Spleen (tissue), 11 donors: ENCODE measurements around the gene IL1RAPL2. TPM values are rescaled to one million over a fixed set of nuclear protein-coding genes. Genes with fewer than 3 reads are reported as not detected.

ENCODE experiments used
- DNase-seq: peaks from one replicate; pipeline ENCODE4 v3.0.0-alpha.2; 2020
- H3K27ac ChIP-seq, 8 donors: fragments of 200-600 bp; sonication (generic) in 7 of 8; 1 replicate in 4 of 8; 2 replicates in 4 of 8; pipeline versions ENCODE4 v1.5.0 to v1.8.0; 2016 to 2021; ENCODE audit warnings: inconsistent platforms in 4 of 8, mild to moderate bottlenecking in 4 of 8, moderate library complexity in 1 of 8
- H3K27me3 ChIP-seq, 7 donors: fragments of 200-600 bp; sonication (generic) in 6 of 7; replicated peaks in 1 of 7; 1 replicate in 4 of 7; 2 replicates in 3 of 7; pipeline versions ENCODE4 v1.5.0 to v1.8.0; 2016 to 2021; ENCODE audit warnings: inconsistent platforms in 3 of 7, mild to moderate bottlenecking in 1 of 7
- H3K36me3 ChIP-seq, 6 donors: fragments of 200-600 bp; sonication (generic) in 5 of 6; 1 replicate in 4 of 6; 2 replicates in 2 of 6; pipeline versions ENCODE4 v1.5.0 to v1.8.0; 2016 to 2021; ENCODE audit warnings: inconsistent platforms in 2 of 6
- H3K4me1 ChIP-seq, 6 donors: fragments of 200-600 bp; sonication (generic) in 5 of 6; 1 replicate in 3 of 6; 2 replicates in 3 of 6; pipeline versions ENCODE4 v1.5.0 to v1.8.0; 2016 to 2021; ENCODE audit warnings: inconsistent platforms in 3 of 6
- H3K4me3 ChIP-seq, 8 donors: fragments of 200-600 bp; sonication (generic) in 7 of 8; 1 replicate in 4 of 8; 2 replicates in 4 of 8; pipeline versions ENCODE4 v1.5.0 to v1.8.0; 2016 to 2021; ENCODE audit warnings: inconsistent platforms in 4 of 8, mild to moderate bottlenecking in 4 of 8, moderate library complexity in 2 of 8
- H3K9me3 ChIP-seq, 8 donors: fragments of 200-600 bp; sonication (generic) in 7 of 8; 1 replicate in 4 of 8; 2 replicates in 4 of 8; pipeline versions ENCODE4 v1.5.0 to v1.8.0; 2016 to 2021; ENCODE audit warnings: inconsistent platforms in 4 of 8
- CTCF ChIP-seq, 11 experiments: fragments of 200-600 bp in 7 of 11; fragments of 450-650 bp in 4 of 11; sonication (generic) in 4 of 11; IDR thresholded peaks in 8 of 11; conservative IDR thresholded peaks in 3 of 11; 1 replicate in 7 of 11; 2 replicates in 4 of 11; pipeline versions ENCODE4 v1.4.0 to v1.8.0; 2016 to 2021; ENCODE audit warnings: antibody characterized with exemption in 11 of 11, inconsistent platforms in 4 of 11, mild to moderate bottlenecking in 1 of 11
- POLR2A ChIP-seq, 3 donors: fragments of 450-650 bp; IDR thresholded peaks; one replicate each; pipeline ENCODE4 v1.5.1; 2017; ENCODE audit warnings: antibody characterized with exemption in 3 of 3, mild to moderate bottlenecking in 1 of 3
- POLR2AphosphoS5 ChIP-seq, 3 donors: sonication (generic); formaldehyde crosslinking; IDR thresholded peaks; one replicate each; pipeline ENCODE4 v1.5.1; 2017; ENCODE audit warnings: antibody characterized with exemption in 3 of 3
- WGBS, 5 donors: extraction: QIAGEN DNeasy Blood & Tissue Kit in 3 of 5; methylation state at CpG; one replicate each; pipeline versions ENCODE4 v1.1.5 to v1.1.7; 2013 to 2018; 5-methylcytosine and 5-hydroxymethylcytosine counted together
- intact Hi-C: fragments of 100-400 bp; cut with DNase I; formaldehyde crosslinking; loops from one replicate; pipeline ENCODE4 v1.15.0; 2023; ENCODE audit warnings: low total_unique reads
- polyA plus RNA-seq, 3 donors: library from polyadenylated mRNA; stranded (reverse); fragments of 200-250 nt; gene quantifications; one replicate each; pipeline ENCODE4 v1.2.1, GENCODE V29; 2013
- total RNA-seq, 7 donors: library from RNA; depleted of rRNA in 3 of 7; stranded (reverse); fragments of >200 nt in 3 of 7; fragmentation: NEBNext Ultra II Directional in 4 of 7; extraction: Animal tissue kit (Norgen Biotek cat#: 25700) in 4 of 7; gene quantifications; one replicate each; pipeline versions ENCODE4 v1.1.0 to v1.2.1, GENCODE V29; 2016 to 2021
- donor health status: healthy with polysubstance abuse.
- donor health status: DM: no; HTN: no; CAD: no; lungs with moderate emphysema.
- donor health status: DM: no; HTN: no; CAD: no.
- donor health status: Bipolar disorder and iron deficiency.
- donor health status: healthy.
- donor health status: DM: no; HTN: no; CAD: no.
- donor health status: DM: yes; HTN: yes; CAD: no.

IL1RAPL2 gene
- total and polyA plus RNA-seq, 10 donors, result not detected

- H3K27me3 ChIP-seq, result no peaks in the 10 kb centered on the region
- intact Hi-C loops, result no loop called here
- H3K4me3 ChIP-seq, result no peak overlapping the region
- H3K4me1 ChIP-seq, result no peaks in the 10 kb centered on the region
- no peak overlapping the region for H3K27ac ChIP-seq
- TF ChIP-seq CTCF (IDR thresholded peaks at IDR 0.05 in 8 of 11, conservative IDR thresholded peaks at IDR 0.05 in 3 of 11) (no peak), POLR2A (IDR thresholded peaks at IDR 0.05) (no peak), POLR2AphosphoS5 (IDR thresholded peaks at IDR 0.05) (no peak)
- WGBS, 5 donors, result 45 to 71% (median 61%) methylated on average over 1 of the region's 1 CpG
- DNase-seq, result no peak
- H3K9me3 ChIP-seq, result no peaks in the 10 kb centered on the region
- H3K36me3 ChIP-seq, result no peaks in the 10 kb centered on the region
These were observed 1129.5 kb downstream of the IL1RAPL2 start for GRCh38 chrX:105695451-105695850.

GRCh38 chrX:105696870-105697269, 1130.9 kb downstream of the IL1RAPL2 start:
- H3K27me3 ChIP-seq, result no peaks in the 10 kb centered on the region
- no peaks in the 10 kb centered on the region for H3K9me3 ChIP-seq
- no peak for DNase-seq
- no peak overlapping the region for H3K4me3 ChIP-seq
- no peaks in the 10 kb centered on the region for H3K4me1 ChIP-seq
- WGBS, 5 donors, result 15 to 41% (median 17%) methylated on average over 2 of the region's 2 CpGs
- H3K36me3 ChIP-seq, result no peaks in the 10 kb centered on the region
- TF ChIP-seq POLR2AphosphoS5 (IDR thresholded peaks at IDR 0.05) (no peak), CTCF (IDR thresholded peaks at IDR 0.05 in 8 of 11, conservative IDR thresholded peaks at IDR 0.05 in 3 of 11) (no peak), POLR2A (IDR thresholded peaks at IDR 0.05) (no peak)
- intact Hi-C loops, result no loop called here
- no peak overlapping the region for H3K27ac ChIP-seq

GRCh38 chrX:105697984-105698781, 1132.2 kb downstream of the IL1RAPL2 start:
- H3K9me3 ChIP-seq, result no peaks in the 10 kb centered on the region
- no peak for TF ChIP-seq POLR2A (IDR thresholded peaks at IDR 0.05)
- no peak for TF ChIP-seq POLR2AphosphoS5 (IDR thresholded peaks at IDR 0.05)
- no peak for TF ChIP-seq CTCF (IDR thresholded peaks at IDR 0.05 in 8 of 11, conservative IDR thresholded peaks at IDR 0.05 in 3 of 11)
- no peaks in the 10 kb centered on the region for H3K36me3 ChIP-seq
- intact Hi-C loops, result no loop called here
- no peak overlapping the region for H3K4me3 ChIP-seq
- no peak for DNase-seq
- WGBS, 5 donors, result 48 to 67% (median 56%) methylated on average over 2 of the region's 2 CpGs
- no peaks in the 10 kb centered on the region for H3K27me3 ChIP-seq
- no peaks in the 10 kb centered on the region for H3K4me1 ChIP-seq
- no peak overlapping the region for H3K27ac ChIP-seq

- H3K36me3 ChIP-seq, result no peaks in the 10 kb centered on the region
- WGBS, 5 donors, result 32 to 54% (median 43%) methylated on average over 1 of the region's 1 CpG
- H3K27ac ChIP-seq, result no peak overlapping the region
- H3K4me1 ChIP-seq, result no peaks in the 10 kb centered on the region
- no peak overlapping the region for H3K4me3 ChIP-seq
- H3K27me3 ChIP-seq, result no peaks in the 10 kb centered on the region
- no peak for DNase-seq
- intact Hi-C loops, result no loop called here
- TF ChIP-seq POLR2A (IDR thresholded peaks at IDR 0.05) (no peak), CTCF (IDR thresholded peaks at IDR 0.05 in 8 of 11, conservative IDR thresholded peaks at IDR 0.05 in 3 of 11) (no peak), POLR2AphosphoS5 (IDR thresholded peaks at IDR 0.05) (no peak)
- H3K9me3 ChIP-seq, result no peaks in the 10 kb centered on the region
These were observed 1134.3 kb downstream of the IL1RAPL2 start for GRCh38 chrX:105700331-105700730.
